ENCODE data around the gene FAAP20. TPM values are rescaled to one million over a fixed set of nuclear protein-coding genes. Genes with fewer than 3 reads are reported as not detected.

Gene FAAP20
- total RNA-seq, 2 donors from 2014 or later: 44.6 to 48.6 TPM

- ATAC-seq (peak; percentile 67), DNase-seq (peak; percentile 51 to 65 (median 65))
- H3K4me3 Mint-ChIP-seq: peak overlapping the region; percentile 92
- H3K36me3 Mint-ChIP-seq (ENCODE audit: low read depth): peaks cover 6% of the 10 kb centered on the region
- H3K9me3 ChIP-seq (ENCODE audit: control insufficient read depth, low read length, poor library complexity, severe bottlenecking): no peaks in the 10 kb centered on the region
- H3K27ac Mint-ChIP-seq: peak overlapping the region; percentile 96
- H3K27me3 Mint-ChIP-seq: no peaks in the 10 kb centered on the region
- peaks cover 54% of the 10 kb centered on the region for H3K4me1 Mint-ChIP-seq
Measured at GRCh38 chr1:2233997-2234761, 39.6 kb upstream of the FAAP20 start.

GRCh38 chr1:2233468-2233867, 38.9 kb upstream of the FAAP20 start:
- Mint-ChIP-seq H3K27me3 (no peaks in the 10 kb centered on the region), H3K4me3 (peak overlapping the region; percentile 92), H3K27ac (peak overlapping the region; percentile 96), H3K4me1 (peaks cover 51% of the 10 kb centered on the region), H3K36me3 (ENCODE audit: low read depth) (peaks cover 6% of the 10 kb centered on the region)
- no peaks in the 10 kb centered on the region for H3K9me3 ChIP-seq (ENCODE audit: control insufficient read depth, low read length, poor library complexity, severe bottlenecking)
- ATAC-seq (no peak), DNase-seq (no peak)

DNA sequence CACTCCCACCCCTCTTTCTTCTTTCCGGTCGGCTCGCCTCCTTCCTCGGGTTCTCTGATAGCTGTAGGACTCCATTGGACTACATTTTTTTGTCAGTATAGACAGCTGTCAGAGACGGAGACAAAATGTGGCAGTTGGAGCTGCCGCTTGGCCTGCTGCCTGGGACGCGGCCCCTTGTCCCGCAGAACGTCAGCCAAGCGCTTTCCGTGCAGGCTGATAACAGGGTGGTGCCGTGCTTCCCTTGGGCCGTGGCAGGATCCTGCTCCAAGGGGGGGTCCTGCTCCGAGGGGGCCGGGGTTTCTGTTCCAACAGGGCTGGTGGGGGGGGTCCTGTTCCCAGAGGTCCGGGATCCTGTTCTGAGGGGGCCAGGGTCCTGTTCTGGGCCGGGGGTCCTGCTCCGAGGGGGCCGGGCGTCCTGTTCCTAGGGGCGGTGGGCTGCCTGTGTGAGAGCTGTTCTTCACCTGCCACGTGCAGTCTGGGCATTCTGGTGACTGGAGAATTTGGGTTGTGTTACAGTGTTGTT, 38.4 kb upstream of the FAAP20 start:
- DNase-seq (no peak), ATAC-seq (no peak)
- peaks cover 51% of the 10 kb centered on the region for H3K4me1 Mint-ChIP-seq
- peak overlapping the region; percentile 92 for H3K4me3 Mint-ChIP-seq
- no peaks in the 10 kb centered on the region for H3K27me3 Mint-ChIP-seq
- H3K9me3 ChIP-seq (ENCODE audit: control insufficient read depth, low read length, poor library complexity, severe bottlenecking): no peaks in the 10 kb centered on the region
- H3K36me3 Mint-ChIP-seq (ENCODE audit: low read depth): peaks cover 6% of the 10 kb centered on the region
- H3K27ac Mint-ChIP-seq: peak overlapping the region; percentile 96

GRCh38 chr1:2232255-2232915, 37.8 kb upstream of the FAAP20 start:
- Mint-ChIP-seq H3K4me3 (peak overlapping the region; percentile 92), H3K36me3 (ENCODE audit: low read depth) (peaks cover 6% of the 10 kb centered on the region), H3K27ac (peak overlapping the region; percentile 96), H3K27me3 (no peaks in the 10 kb centered on the region), H3K4me1 (peaks cover 46% of the 10 kb centered on the region)
- DNase-seq (no peak), ATAC-seq (no peak)
- no peaks in the 10 kb centered on the region for H3K9me3 ChIP-seq (ENCODE audit: control insufficient read depth, low read length, poor library complexity, severe bottlenecking)

GRCh38 chr1:2231532-2232254, 37.1 kb upstream of the FAAP20 start:
- H3K4me1 Mint-ChIP-seq: peaks cover 39% of the 10 kb centered on the region
- H3K27me3 Mint-ChIP-seq: no peaks in the 10 kb centered on the region
- ATAC-seq (peak; percentile 26), DNase-seq (peak; percentile 66 to 80 (median 70))
- H3K9me3 ChIP-seq (ENCODE audit: control insufficient read depth, low read length, poor library complexity, severe bottlenecking): no peaks in the 10 kb centered on the region
- H3K27ac Mint-ChIP-seq: peak overlapping the region; percentile 96
- H3K4me3 Mint-ChIP-seq: peak overlapping the region; percentile 92
- peaks cover 6% of the 10 kb centered on the region for H3K36me3 Mint-ChIP-seq (ENCODE audit: low read depth)

DNA sequence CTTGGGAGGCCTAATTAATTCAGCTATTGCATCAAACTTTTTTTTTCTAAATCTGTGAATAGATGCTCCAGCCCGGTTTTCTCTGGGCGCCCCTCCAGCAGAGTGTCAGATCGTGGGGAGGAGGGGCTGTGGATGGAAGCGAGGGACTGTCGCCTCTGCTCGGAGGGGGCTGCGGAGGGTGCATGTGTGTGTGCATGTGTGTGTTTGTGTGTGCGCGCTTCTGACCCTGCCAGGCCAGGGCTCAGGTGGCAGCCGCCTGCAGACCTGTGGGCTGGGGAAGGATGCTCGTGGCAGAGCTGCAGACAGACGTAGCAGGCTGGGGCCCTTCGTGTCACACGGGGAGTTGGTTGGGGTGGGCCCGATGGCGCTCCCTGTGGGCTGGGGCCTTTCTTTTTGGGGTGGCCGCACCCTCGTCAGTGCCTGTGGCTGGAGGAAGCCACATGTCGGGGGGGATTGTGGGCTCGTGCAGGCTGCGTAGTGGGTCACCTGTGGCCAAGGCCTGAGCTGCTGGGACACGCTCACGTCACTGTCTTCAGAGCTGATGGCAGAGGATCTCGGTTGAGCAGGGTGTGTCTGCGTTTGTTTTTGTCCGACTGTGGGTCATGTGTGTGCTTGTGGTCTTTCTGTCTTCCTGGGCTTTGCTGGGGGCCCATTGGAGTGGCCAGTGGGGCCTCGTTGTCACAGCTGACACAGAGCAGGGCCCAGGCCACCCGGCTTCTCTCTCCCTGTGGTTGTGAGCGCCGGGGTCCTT, 36.4 kb upstream of the FAAP20 start:
- H3K4me3 Mint-ChIP-seq: peak overlapping the region; percentile 92
- H3K9me3 ChIP-seq (ENCODE audit: control insufficient read depth, low read length, poor library complexity, severe bottlenecking): no peaks in the 10 kb centered on the region
- H3K36me3 Mint-ChIP-seq (ENCODE audit: low read depth): peaks cover 6% of the 10 kb centered on the region
- H3K4me1 Mint-ChIP-seq: peaks cover 38% of the 10 kb centered on the region
- peak overlapping the region; percentile 96 for H3K27ac Mint-ChIP-seq
- no peaks in the 10 kb centered on the region for H3K27me3 Mint-ChIP-seq
- DNase-seq (peak; percentile 40 to 59 (median 51)), ATAC-seq (peak; percentile 10)

DNA sequence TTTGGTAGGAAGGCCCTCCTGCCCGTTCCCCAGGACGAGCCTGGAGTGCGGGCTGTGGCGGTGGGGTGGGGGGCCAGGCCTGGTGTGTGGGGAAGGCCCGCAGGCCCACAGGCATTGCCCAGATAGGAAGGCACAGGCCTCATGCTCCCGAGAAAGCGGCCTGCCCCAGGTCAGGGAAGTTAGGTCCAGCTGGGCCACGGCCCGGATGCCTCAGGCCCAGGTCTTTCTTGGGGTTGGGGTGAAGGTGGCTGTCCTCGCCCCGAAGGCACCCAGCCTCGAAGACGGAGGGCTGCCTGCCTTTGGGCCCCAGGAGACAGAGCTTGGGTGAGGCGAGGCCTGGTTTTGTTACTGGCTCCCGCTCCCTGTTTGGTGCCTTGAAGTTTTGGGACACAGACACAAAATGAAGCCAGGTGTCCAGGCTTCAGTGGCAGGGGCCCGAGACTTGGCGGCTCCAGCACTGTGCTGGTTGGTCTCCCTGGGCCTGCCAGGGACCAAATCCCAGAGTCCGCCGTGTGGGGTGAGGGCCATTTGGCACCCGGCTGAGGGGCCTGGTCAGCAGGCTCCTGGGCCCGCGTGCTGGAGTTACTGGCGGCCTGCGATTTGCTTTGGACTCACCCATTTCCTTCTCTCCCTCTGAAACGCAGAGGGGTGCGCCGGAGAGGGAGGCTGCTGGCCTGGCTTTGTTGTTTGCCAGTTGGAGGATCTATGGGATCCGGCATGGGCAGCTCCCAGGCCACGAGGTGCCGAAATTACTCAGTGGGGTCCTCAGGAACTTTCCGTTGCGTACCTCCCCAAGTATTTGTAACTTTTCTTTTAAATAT, 35.5 kb upstream of the FAAP20 start:
- Mint-ChIP-seq H3K27ac (peak overlapping the region; percentile 96), H3K4me3 (peak overlapping the region; percentile 92), H3K36me3 (ENCODE audit: low read depth) (peaks cover 6% of the 10 kb centered on the region), H3K4me1 (peaks cover 31% of the 10 kb centered on the region), H3K27me3 (no peaks in the 10 kb centered on the region)
- H3K9me3 ChIP-seq (ENCODE audit: control insufficient read depth, low read length, poor library complexity, severe bottlenecking): no peaks in the 10 kb centered on the region
- DNase-seq: no peak
- ATAC-seq: no peak

DNA sequence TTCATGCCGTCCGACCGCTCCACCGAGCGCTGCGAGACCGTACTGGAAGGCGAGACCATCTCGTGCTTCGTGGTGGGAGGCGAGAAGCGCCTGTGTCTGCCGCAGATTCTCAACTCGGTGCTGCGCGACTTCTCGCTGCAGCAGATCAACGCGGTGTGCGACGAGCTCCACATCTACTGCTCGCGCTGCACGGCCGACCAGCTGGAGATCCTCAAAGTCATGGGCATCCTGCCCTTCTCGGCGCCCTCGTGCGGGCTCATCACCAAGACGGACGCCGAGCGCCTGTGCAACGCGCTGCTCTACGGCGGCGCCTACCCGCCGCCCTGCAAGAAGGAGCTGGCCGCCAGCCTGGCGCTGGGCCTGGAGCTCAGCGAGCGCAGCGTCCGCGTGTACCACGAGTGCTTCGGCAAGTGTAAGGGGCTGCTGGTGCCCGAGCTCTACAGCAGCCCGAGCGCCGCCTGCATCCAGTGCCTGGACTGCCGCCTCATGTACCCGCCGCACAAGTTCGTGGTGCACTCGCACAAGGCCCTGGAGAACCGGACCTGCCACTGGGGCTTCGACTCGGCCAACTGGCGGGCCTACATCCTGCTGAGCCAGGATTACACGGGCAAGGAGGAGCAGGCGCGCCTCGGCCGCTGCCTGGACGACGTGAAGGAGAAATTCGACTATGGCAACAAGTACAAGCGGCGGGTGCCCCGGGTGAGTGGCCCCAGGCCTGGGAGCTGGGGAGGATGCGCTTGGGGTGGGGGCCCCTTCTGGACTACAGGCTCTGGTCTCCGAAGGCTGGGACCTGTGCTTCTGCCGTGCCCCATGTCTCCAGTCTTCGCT, 34.7 kb upstream of the FAAP20 start:
- no peaks in the 10 kb centered on the region for H3K9me3 ChIP-seq (ENCODE audit: control insufficient read depth, low read length, poor library complexity, severe bottlenecking)
- no peak for ATAC-seq
- H3K36me3 Mint-ChIP-seq (ENCODE audit: low read depth): peaks cover 6% of the 10 kb centered on the region
- no peak for DNase-seq
- H3K27me3 Mint-ChIP-seq: no peaks in the 10 kb centered on the region
- peak overlapping the region; percentile 92 for H3K4me3 Mint-ChIP-seq
- H3K27ac Mint-ChIP-seq: peak overlapping the region; percentile 96
- H3K4me1 Mint-ChIP-seq: peaks cover 31% of the 10 kb centered on the region

DNA sequence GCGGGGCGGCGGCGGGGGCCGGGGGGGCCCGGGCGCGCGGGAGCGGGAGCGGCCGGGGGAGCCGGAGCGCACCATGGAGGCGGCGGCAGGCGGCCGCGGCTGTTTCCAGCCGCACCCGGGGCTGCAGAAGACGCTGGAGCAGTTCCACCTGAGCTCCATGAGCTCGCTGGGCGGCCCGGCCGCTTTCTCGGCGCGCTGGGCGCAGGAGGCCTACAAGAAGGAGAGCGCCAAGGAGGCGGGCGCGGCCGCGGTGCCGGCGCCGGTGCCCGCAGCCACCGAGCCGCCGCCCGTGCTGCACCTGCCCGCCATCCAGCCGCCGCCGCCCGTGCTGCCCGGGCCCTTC, 34.1 kb upstream of the FAAP20 start:
- H3K27me3 Mint-ChIP-seq: no peaks in the 10 kb centered on the region
- peaks cover 31% of the 10 kb centered on the region for H3K4me1 Mint-ChIP-seq
- peaks cover 6% of the 10 kb centered on the region for H3K36me3 Mint-ChIP-seq (ENCODE audit: low read depth)
- no peak for DNase-seq
- H3K9me3 ChIP-seq (ENCODE audit: control insufficient read depth, low read length, poor library complexity, severe bottlenecking): no peaks in the 10 kb centered on the region
- ATAC-seq: no peak
- H3K27ac Mint-ChIP-seq: peak overlapping the region; percentile 96
- peak overlapping the region; percentile 92 for H3K4me3 Mint-ChIP-seq

- Mint-ChIP-seq H3K4me1 (peaks cover 26% of the 10 kb centered on the region), H3K27ac (peak within 1 kb of the TSS; percentile 96), H3K27me3 (no peaks in the 10 kb centered on the region), H3K4me3 (peak within 1 kb of the TSS; percentile 92), H3K36me3 (ENCODE audit: low read depth) (peaks cover 6% of the 10 kb centered on the region)
- no peak for DNase-seq
- H3K9me3 ChIP-seq (ENCODE audit: control insufficient read depth, low read length, poor library complexity, severe bottlenecking): no peaks in the 10 kb centered on the region
- ATAC-seq: no peak
Measured at GRCh38 chr1:2228157-2228594, 33.6 kb upstream of the FAAP20 start, which contains the start of gene SKI. Gene SKI, plus strand, starts transcription at chr1:2228319. Its CDS starts 448 bp downstream, at chr1:2228767.

DNA sequence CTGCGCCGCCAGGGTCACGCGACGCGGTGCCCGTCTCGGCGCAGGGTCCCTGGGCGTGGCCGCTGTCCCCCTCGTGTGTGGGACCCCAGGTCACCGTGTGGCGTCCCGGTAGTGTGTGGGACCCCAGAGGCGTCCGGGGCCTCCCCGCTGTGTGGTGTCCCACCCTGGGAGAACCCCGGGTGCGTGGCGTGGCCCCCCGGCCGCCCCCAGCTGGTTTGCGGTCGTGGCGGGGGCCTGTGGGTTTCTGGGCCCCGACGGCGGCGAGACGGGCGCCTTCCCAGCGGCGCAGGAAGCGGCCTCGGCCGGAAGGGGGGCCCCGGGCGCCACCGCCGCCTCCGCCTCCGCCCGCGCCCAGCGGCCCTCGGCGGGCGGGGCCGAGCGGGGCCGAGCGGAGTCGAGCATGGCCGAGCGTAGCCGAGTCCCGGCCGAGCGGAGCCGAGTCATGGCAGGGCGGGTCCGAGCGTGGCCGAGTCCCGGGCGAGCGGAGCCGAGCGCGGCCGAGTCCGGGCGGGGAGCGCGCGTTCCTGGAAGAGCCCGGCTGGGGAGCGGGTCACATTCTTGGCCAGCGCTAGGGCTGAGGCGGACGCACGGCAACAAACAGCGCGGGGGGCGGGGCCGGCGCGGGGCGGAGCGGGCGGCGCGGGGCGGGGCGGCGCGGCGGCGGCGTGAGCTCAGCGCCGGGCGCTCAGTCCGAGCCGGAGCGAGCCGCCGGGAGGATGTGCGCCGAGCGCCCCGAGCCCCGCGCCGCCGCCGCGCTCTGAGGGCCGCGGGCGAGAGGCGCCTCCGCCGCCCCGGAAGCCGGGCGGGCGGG, 33.0 kb upstream of the FAAP20 start:
- Mint-ChIP-seq H3K27me3 (no peaks in the 10 kb centered on the region), H3K4me3 (peak overlapping the region; percentile 82), H3K27ac (no peak overlapping the region)

More for the DNA sequence above, 33.0 kb upstream of the FAAP20 start:
- no peaks in the 10 kb centered on the region for H3K9me3 ChIP-seq (ENCODE audit: control insufficient read depth, low read length, poor library complexity, severe bottlenecking)
- peaks cover 22% of the 10 kb centered on the region for H3K4me1 Mint-ChIP-seq
- ATAC-seq: peak; percentile 82
- peaks cover 3% of the 10 kb centered on the region for H3K36me3 Mint-ChIP-seq (ENCODE audit: low read depth)
- peak; percentile 87 to 93 (median 89) for DNase-seq

All from T-helper 17 cell (primary cell).